CD8-positive, alpha-beta memory T cell (primary cell): ENCODE data around the gene TMEM135. TPM values are rescaled to one million over a fixed set of nuclear protein-coding genes. Genes with fewer than 3 reads are reported as not detected.

Source experiments
- CTCF ChIA-PET: fragments of 350-600 bp; sonication (Branson Sonifier 250); formaldehyde crosslinking; loops from one replicate; lab custom pipeline; 2021; ENCODE audit warnings: antibody characterized with exemption; lab: Charles Lee
- POLR2A ChIA-PET: fragments of 350-600 bp; sonication (Branson Sonifier 250); formaldehyde crosslinking; loops from one replicate; lab custom pipeline; 2021; ENCODE audit warnings: antibody characterized with exemption; lab: Charles Lee
- DNase-seq, 5 donors: peaks; one replicate each; pipeline versions ENCODE4 v3.0.0 to v3.0.0-alpha.2; 2020 to 2022; ENCODE audit warnings: mixed read lengths in 1 of 5
- H3K27ac ChIP-seq: one replicate; pipeline ENCODE4 v1.7.0; 2013; ENCODE audit warnings: low read depth, mild to moderate bottlenecking, low read length, moderate library complexity
- H3K27me3 ChIP-seq: 2 replicates; pipeline ENCODE4 v1.7.0; 2013; ENCODE audit warnings: low read length, mild to moderate bottlenecking; ENCODE audit not compliant: insufficient read depth, poor library complexity, severe bottlenecking
- H3K36me3 ChIP-seq: 2 replicates; pipeline ENCODE4 v1.7.0; 2013; ENCODE audit warnings: mild to moderate bottlenecking, low read length, moderate library complexity; ENCODE audit not compliant: insufficient read depth
- H3K4me1 ChIP-seq: 2 replicates; pipeline ENCODE4 v1.7.0; 2013; ENCODE audit warnings: mild to moderate bottlenecking, low read length, moderate library complexity; ENCODE audit not compliant: insufficient read depth
- H3K4me3 ChIP-seq: 2 replicates; pipeline ENCODE4 v1.7.0; 2013; ENCODE audit warnings: mild to moderate bottlenecking, low read length
- H3K9me3 ChIP-seq: 2 replicates; pipeline ENCODE4 v1.7.0; 2013; ENCODE audit warnings: mild to moderate bottlenecking, low read length
- H3K27ac Mint-ChIP-seq, 8 donors: one replicate each; pipeline ENCODE4 v1.8.0; 2020 to 2021; ENCODE audit warnings: mixed read lengths in 8 of 8, mild to moderate bottlenecking in 6 of 8, inconsistent platforms in 3 of 8, moderate library complexity in 3 of 8
- H3K27me3 Mint-ChIP-seq, 2 donors: one replicate each; pipeline ENCODE4 v1.8.0; 2020 to 2021; ENCODE audit warnings: mixed read lengths in 2 of 2, mild to moderate bottlenecking in 1 of 2, moderate library complexity in 1 of 2
- H3K36me3 Mint-ChIP-seq, 3 donors: one replicate each; pipeline ENCODE4 v1.8.0; 2020 to 2021; ENCODE audit warnings: mixed read lengths in 3 of 3, inconsistent platforms in 1 of 3, mild to moderate bottlenecking in 1 of 3
- H3K4me1 Mint-ChIP-seq, 3 donors: one replicate each; pipeline ENCODE4 v1.8.0; 2020 to 2021; ENCODE audit warnings: mixed read lengths in 3 of 3, inconsistent platforms in 1 of 3, mild to moderate bottlenecking in 1 of 3
- H3K4me3 Mint-ChIP-seq, 7 donors: one replicate each; pipeline ENCODE4 v1.8.0; 2020 to 2021; ENCODE audit warnings: mixed read lengths in 7 of 7, mild to moderate bottlenecking in 6 of 7, moderate library complexity in 4 of 7, inconsistent platforms in 2 of 7
- H3K9me3 Mint-ChIP-seq, 5 donors: one replicate each; pipeline ENCODE4 v1.8.0; 2020 to 2022; ENCODE audit warnings: mixed read lengths in 5 of 5, mild to moderate bottlenecking in 3 of 5, moderate library complexity in 2 of 5, inconsistent platforms in 1 of 5
- polyA plus RNA-seq: library from polyadenylated mRNA; unstranded; fragments of 300-500 nt; fragmentation: Illumina TruSeq; gene quantifications from one replicate; pipeline ENCODE4 v1.2.3, GENCODE V29; 2021
- total RNA-seq, 2 experiments: library from RNA; stranded (reverse); gene quantifications; one replicate each; pipeline ENCODE4 v1.2.3, GENCODE V29; 2021

TMEM135 gene
- total and polyA plus RNA-seq, 3 experiments from 2014 or later: 5.9 to 18.8 (median 12.9) TPM

GRCh38 chr11:87355596-87355995 is 317.9 kb downstream of the TMEM135 start:
- ChIA-PET POLR2A (no interaction called here), CTCF (interaction anchor here (0.8 to 1.4 kb wide), 2 partner anchors 13 to 64 kb away, joined by 3 read pairs; no protein-coding TSS in a partner anchor)
- no peaks in the 10 kb centered on the region for H3K9me3 ChIP-seq
- no peaks in the 10 kb centered on the region for H3K36me3 ChIP-seq
- no peak overlapping the region for H3K27ac ChIP-seq
- peaks cover 7% of the 10 kb centered on the region for H3K4me1 ChIP-seq
- Mint-ChIP-seq H3K27ac (peak overlapping the region in 1 of 8 donors; percentile 4), H3K36me3 (no peaks in the 10 kb centered on the region), H3K4me1 (peaks cover 11 to 12% (median 11%) of the 10 kb centered on the region in 3 donors), H3K4me3 (peak overlapping the region in 1 of 7 donors; percentile 19), H3K27me3 (peaks cover 7 to 14% of the 10 kb centered on the region in 2 donors), H3K9me3 (no peaks in the 10 kb centered on the region)
- DNase-seq: no peak
- no peaks in the 10 kb centered on the region for H3K27me3 ChIP-seq
- H3K4me3 ChIP-seq: no peak overlapping the region

GRCh38 chr11:87356428-87356827 is 318.7 kb downstream of the TMEM135 start:
- ChIA-PET POLR2A (no interaction called here), CTCF (interaction anchor here (0.8 to 2.0 kb wide), 3 partner anchors 63 to 1190 kb away, joined by 3 to 5 read pairs (median 3); no protein-coding TSS in a partner anchor)
- Histone ChIP-seq H3K4me1 (peaks cover 7% of the 10 kb centered on the region), H3K27me3 (no peaks in the 10 kb centered on the region), H3K27ac (no peak overlapping the region), H3K9me3 (no peaks in the 10 kb centered on the region), H3K4me3 (no peak overlapping the region), H3K36me3 (no peaks in the 10 kb centered on the region)
- Mint-ChIP-seq H3K4me3 (no peak overlapping the region), H3K4me1 (peaks cover 11 to 12% (median 11%) of the 10 kb centered on the region in 3 donors), H3K27me3 (peaks cover 7 to 14% of the 10 kb centered on the region in 2 donors), H3K9me3 (no peaks in the 10 kb centered on the region), H3K27ac (no peak overlapping the region), H3K36me3 (no peaks in the 10 kb centered on the region)
- no peak for DNase-seq

- no peak for DNase-seq
- Mint-ChIP-seq H3K4me1 (peaks cover under 1 to 2% (median 1%) of the 10 kb centered on the region in 3 donors), H3K27me3 (peaks cover 0 to 4% of the 10 kb centered on the region in 2 donors), H3K9me3 (no peaks in the 10 kb centered on the region), H3K4me3 (no peak overlapping the region), H3K27ac (no peak overlapping the region), H3K36me3 (no peaks in the 10 kb centered on the region)
- ChIA-PET CTCF (no interaction called here), POLR2A (no interaction called here)
- Histone ChIP-seq H3K27me3 (no peaks in the 10 kb centered on the region), H3K4me1 (no peaks in the 10 kb centered on the region), H3K4me3 (no peak overlapping the region), H3K9me3 (no peaks in the 10 kb centered on the region), H3K27ac (no peak overlapping the region), H3K36me3 (no peaks in the 10 kb centered on the region)
Observed at GRCh38 chr11:87358461-87358860, 320.7 kb downstream of the TMEM135 start.

- CTCF ChIA-PET: no interaction called here
Observed at GRCh38 chr11:87359401-87359800, 321.7 kb downstream of the TMEM135 start.

GRCh38 chr11:87361891-87362290 is 324.2 kb downstream of the TMEM135 start:
- H3K36me3 Mint-ChIP-seq: no peaks in the 10 kb centered on the region
- no peak overlapping the region for H3K4me3 Mint-ChIP-seq
- no peak overlapping the region for H3K27ac Mint-ChIP-seq
- Histone ChIP-seq H3K27ac (no peak overlapping the region), H3K36me3 (no peaks in the 10 kb centered on the region), H3K9me3 (no peaks in the 10 kb centered on the region), H3K27me3 (no peaks in the 10 kb centered on the region), H3K4me3 (no peak overlapping the region), H3K4me1 (no peaks in the 10 kb centered on the region)
- H3K9me3 Mint-ChIP-seq: no peaks in the 10 kb centered on the region
- ChIA-PET CTCF (interaction anchor here (1.4 kb wide), 1 partner anchor 8 kb away, joined by 3 read pairs; no protein-coding TSS in a partner anchor), POLR2A (no interaction called here)
- no peak for DNase-seq
- no peaks in the 10 kb centered on the region for H3K4me1 Mint-ChIP-seq
- peaks cover 0 to 1% of the 10 kb centered on the region in 2 donors for H3K27me3 Mint-ChIP-seq

More at GRCh38 chr11:87359401-87359800, 321.7 kb downstream of the TMEM135 start:
- Histone ChIP-seq H3K9me3 (no peaks in the 10 kb centered on the region), H3K27me3 (no peaks in the 10 kb centered on the region), H3K27ac (no peak overlapping the region), H3K4me3 (no peak overlapping the region), H3K4me1 (no peaks in the 10 kb centered on the region), H3K36me3 (no peaks in the 10 kb centered on the region)
- POLR2A ChIA-PET: no interaction called here
- peaks cover 0 to 1% of the 10 kb centered on the region in 2 donors for H3K27me3 Mint-ChIP-seq
- no peaks in the 10 kb centered on the region for H3K9me3 Mint-ChIP-seq
- no peaks in the 10 kb centered on the region for H3K36me3 Mint-ChIP-seq
- H3K4me3 Mint-ChIP-seq: no peak overlapping the region
- no peak for DNase-seq
- H3K4me1 Mint-ChIP-seq: peaks cover 0 to 2% (median 0%) of the 10 kb centered on the region in 3 donors
- H3K27ac Mint-ChIP-seq: no peak overlapping the region

GRCh38 chr11:87366346-87366745 is 328.6 kb downstream of the TMEM135 start:
- Mint-ChIP-seq H3K9me3 (no peaks in the 10 kb centered on the region), H3K36me3 (no peaks in the 10 kb centered on the region), H3K4me1 (no peaks in the 10 kb centered on the region), H3K27ac (no peak overlapping the region), H3K4me3 (no peak overlapping the region), H3K27me3 (peaks cover 0 to 4% of the 10 kb centered on the region in 2 donors)
- Histone ChIP-seq H3K9me3 (no peaks in the 10 kb centered on the region), H3K27me3 (no peaks in the 10 kb centered on the region), H3K4me1 (no peaks in the 10 kb centered on the region), H3K4me3 (no peak overlapping the region), H3K36me3 (no peaks in the 10 kb centered on the region), H3K27ac (no peak overlapping the region)
- ChIA-PET POLR2A (no interaction called here), CTCF (interaction anchor here (0.7 to 1.9 kb wide), 4 partner anchors 9 to 55 kb away, joined by 3 to 8 read pairs (median 3); no protein-coding TSS in a partner anchor)
- no peak for DNase-seq

- no peak for DNase-seq
- Histone ChIP-seq H3K27ac (no peak overlapping the region), H3K36me3 (no peaks in the 10 kb centered on the region)
Observed at GRCh38 chr11:87366763-87367405, 329.1 kb downstream of the TMEM135 start.

GRCh38 chr11:87368151-87368550 is 330.4 kb downstream of the TMEM135 start:
- H3K27me3 Mint-ChIP-seq: peaks cover 0 to 4% of the 10 kb centered on the region in 2 donors
- no peaks in the 10 kb centered on the region for H3K9me3 ChIP-seq
- POLR2A ChIA-PET: no interaction called here
- no peaks in the 10 kb centered on the region for H3K27me3 ChIP-seq
- H3K27ac Mint-ChIP-seq: no peak overlapping the region
- CTCF ChIA-PET: interaction anchor here (0.7 to 1.5 kb wide), 3 partner anchors 12 to 32 kb away, joined by 3 read pairs; no protein-coding TSS in a partner anchor
- no peak overlapping the region for H3K27ac ChIP-seq
- no peak overlapping the region for H3K4me3 Mint-ChIP-seq
- H3K36me3 ChIP-seq: no peaks in the 10 kb centered on the region
- no peaks in the 10 kb centered on the region for H3K36me3 Mint-ChIP-seq
- no peak for DNase-seq
- H3K9me3 Mint-ChIP-seq: no peaks in the 10 kb centered on the region
- H3K4me3 ChIP-seq: no peak overlapping the region
- no peaks in the 10 kb centered on the region for H3K4me1 ChIP-seq
- no peaks in the 10 kb centered on the region for H3K4me1 Mint-ChIP-seq

More at GRCh38 chr11:87366763-87367405, 329.1 kb downstream of the TMEM135 start:
- H3K27me3 Mint-ChIP-seq: peaks cover 0 to 4% of the 10 kb centered on the region in 2 donors
- CTCF ChIA-PET: interaction anchor here (0.7 to 1.9 kb wide), 4 partner anchors 10 to 54 kb away, joined by 3 to 8 read pairs (median 3); no protein-coding TSS in a partner anchor
- POLR2A ChIA-PET: no interaction called here
- no peak overlapping the region for H3K27ac Mint-ChIP-seq
- no peaks in the 10 kb centered on the region for H3K9me3 ChIP-seq
- no peaks in the 10 kb centered on the region for H3K27me3 ChIP-seq
- H3K4me3 ChIP-seq: no peak overlapping the region
- no peaks in the 10 kb centered on the region for H3K36me3 Mint-ChIP-seq
- H3K9me3 Mint-ChIP-seq: no peaks in the 10 kb centered on the region
- H3K4me1 Mint-ChIP-seq: no peaks in the 10 kb centered on the region
- no peak overlapping the region for H3K4me3 Mint-ChIP-seq
- H3K4me1 ChIP-seq: no peaks in the 10 kb centered on the region
